ENCODE results near the gene FZR1. TPM values are rescaled to one million over a fixed set of nuclear protein-coding genes. Genes with fewer than 3 reads are reported as not detected.

Gene FZR1
- total and polyA plus RNA-seq, 2 of the 4 experiments (the other 2 are of a cell fraction): 21.5 to 47.8 TPM

- Histone ChIP-seq H2AFZ (replicated peaks; ENCODE audit: low read length, poor library complexity) (no peak overlapping the region), H3K14ac (replicated peaks; ENCODE audit: low read depth, low read length) (no peak overlapping the region), H2BK120ac (ENCODE audit: low read depth, low read length) (no peak overlapping the region), H4K5ac (ENCODE audit: low read depth, low read length) (no peak overlapping the region), H3K23ac (ENCODE audit: low read depth, low read length) (no peak overlapping the region), H4K8ac (ENCODE audit: low read depth in 2 of 2, low read length in 2 of 2) (no peak overlapping the region), H2AK5ac (ENCODE audit: low read depth, low read length) (peak overlapping the region; percentile 28; the same call in 1 of the 2 replicates), H3K9ac (ENCODE audit: low read depth, low read length) (no peak overlapping the region), H3K36me3 (ENCODE audit: control insufficient read depth, insufficient read depth, low read length) (no peaks in the 10 kb centered on the region), H3K4me2 (ENCODE audit: low read depth, low read length) (no peak overlapping the region), H3K9me3 (ENCODE audit: control insufficient read depth, insufficient read depth, low read length) (no peaks in the 10 kb centered on the region), H4K20me1 (ENCODE audit: insufficient read depth, low read length) (no peaks in the 10 kb centered on the region), H4K91ac (ENCODE audit: insufficient read depth, low read depth, low read length) (no peak overlapping the region), H2BK5ac (ENCODE audit: low read depth, low read length, poor library complexity, severe bottlenecking) (no peak overlapping the region), H2AK9ac (replicated peaks; ENCODE audit: low read depth, low read length, poor library complexity) (peak overlapping the region; percentile 6), H3K4me1 (ENCODE audit: control insufficient read depth, insufficient read depth, low read length) (no peaks in the 10 kb centered on the region), H3K4me3 (ENCODE audit: insufficient read depth, low read depth, low read length) (no peak overlapping the region), H3K27me3 (ENCODE audit: control insufficient read depth, insufficient read depth, low read length) (no peaks in the 10 kb centered on the region), H2BK15ac (ENCODE audit: low read depth, low read length) (no peak overlapping the region), H2BK20ac (ENCODE audit: low read depth, low read length) (no peak overlapping the region), H3K18ac (ENCODE audit: low read depth, low read length) (no peak overlapping the region), H3K4ac (ENCODE audit: low read depth, low read length) (no peak overlapping the region), H3K9me1 (ENCODE audit: insufficient read depth, low read length) (0 out of 2 replicates have a peak, but pooled peaks cover 3% of the 10 kb centered on the region), H3K56ac (ENCODE audit: extremely low read depth, insufficient read depth, low read length) (no peak overlapping the region), H3K27ac (ENCODE audit: insufficient read depth, low read length) (no peak overlapping the region), H3K79me1 (ENCODE audit: low read depth in 1 of 2, low read length in 2 of 2) (no peaks in the 10 kb centered on the region)
- BruUV-seq (replicated peaks): no TSS peak
- no peak for TF ChIP-seq POLR2A (IDR thresholded peaks at IDR 0.05; ENCODE audit: low read depth, low read length)
- no peak for TF ChIP-seq BHLHE40 (IDR thresholded peaks at IDR 0.05; ENCODE audit: low read depth, low read length)
- TF ChIP-seq CTCF (conservative IDR thresholded peaks at IDR 0.05; ENCODE audit: low read depth, low read length): no peak
- TF ChIP-seq MXI1 (IDR thresholded peaks at IDR 0.05; ENCODE audit: borderline replicate concordance, low read depth, low read length): no peak
- no peak for TF ChIP-seq CHD1 (IDR thresholded peaks at IDR 0.05; ENCODE audit: low read depth, low read length)
- no peak for TF ChIP-seq RAD21 (IDR thresholded peaks at IDR 0.05; ENCODE audit: low read length)
- no peak for TF ChIP-seq NFE2L2 (IDR thresholded peaks at IDR 0.05; ENCODE audit: low read depth, low read length)
- in situ Hi-C loops (cut with MboI; ENCODE audit: low sequenced_read_pairs): no loop called here
- no peak for DNase-seq
- dilution Hi-C loops (cut with HindIII; ENCODE audit: low sequenced_read_pairs, unreplicated experiment): no loop called here
- ChIA-PET CTCF (no interaction called here), POLR2A (ENCODE audit: unreplicated experiment) (no interaction called here)
- intact Hi-C loops (cut with micrococcal nuclease): no loop called here
- 86% methylated on average over 2 of the region's 17 CpGs; no CpG with 5 or more reads in 1 of the 2 experiments for WGBS, 2 experiments (ENCODE audit: extremely low coverage in 2 of 2, insufficient read length in 1 of 2)
- no peak for ATAC-seq (ENCODE audit: low read depth)
Observed at GRCh38 chr19:3563709-3564524, 57.8 kb downstream of the FZR1 start.

All from IMR-90 (cell line).